ENCODE data around the gene GLI1. TPM values are rescaled to one million over a fixed set of nuclear protein-coding genes. Genes with fewer than 3 reads are reported as not detected.
"Not testable (repeated sequence)": the region's sequence is repeated elsewhere in the genome, so short reads cannot be mapped to it uniquely, and the experiment has no call there.

GLI1 gene
- total and polyA plus RNA-seq, 5 donors from 2014 or later, result 0.07 to 0.47 (median 0.18) TPM; not detected in 1

DNA sequence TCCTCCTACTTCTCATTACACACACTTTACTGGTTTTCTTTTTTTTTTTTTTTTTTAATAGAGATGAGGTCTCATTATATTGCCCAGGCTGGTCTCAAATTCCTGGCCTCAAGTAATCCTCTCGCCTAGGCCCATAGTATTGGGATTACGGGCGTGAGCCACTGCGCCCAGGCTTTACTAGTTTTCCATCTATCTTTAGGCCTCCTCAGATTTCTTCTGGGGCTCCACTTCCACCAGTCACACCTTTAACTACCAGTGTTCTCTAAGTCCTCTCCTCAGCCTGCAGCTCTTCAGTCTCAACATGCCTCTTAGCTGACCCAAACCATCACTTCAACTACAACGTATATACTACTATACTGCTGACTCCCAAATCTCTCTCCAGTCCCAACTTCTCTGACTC, 39.1 kb upstream of the GLI1 start:
- no peaks in the 10 kb centered on the region for H3K27me3 Mint-ChIP-seq
- H3K4me1 Mint-ChIP-seq, result peaks cover 17 to 48% (median 35%) of the 10 kb centered on the region in 4 donors
- H3K27ac ChIP-seq (ENCODE audit: insufficient read depth, low read length, poor library complexity, severe bottlenecking), result no peak overlapping the region
- no peak for DNase-seq
- no peaks in the 10 kb centered on the region for H3K27me3 ChIP-seq (ENCODE audit: control insufficient read depth, insufficient read depth, low read length)
- H3K4me3 Mint-ChIP-seq, result no peak overlapping the region
- H3K4me3 ChIP-seq (ENCODE audit: low read depth, low read length), result no peak overlapping the region
- H3K36me3 ChIP-seq (ENCODE audit: control insufficient read depth, insufficient read depth, low read length), result peaks cover 18% of the 10 kb centered on the region
- H3K9me3 Mint-ChIP-seq, result no peaks in the 10 kb centered on the region
- no peak for ATAC-seq (ENCODE audit: low read depth in 2 of 2)
- H3K36me3 Mint-ChIP-seq, result peaks cover 21% of the 10 kb centered on the region
- no peaks in the 10 kb centered on the region for H3K4me1 ChIP-seq (ENCODE audit: control insufficient read depth, insufficient read depth, low read length, poor library complexity, severe bottlenecking)
- H3K27ac Mint-ChIP-seq, result peak overlapping the region in 1 of 3 donors; percentile 39
- H3K9me3 ChIP-seq (ENCODE audit: control insufficient read depth in 2 of 2, low read length in 2 of 2), result no peaks in the 10 kb centered on the region

DNA sequence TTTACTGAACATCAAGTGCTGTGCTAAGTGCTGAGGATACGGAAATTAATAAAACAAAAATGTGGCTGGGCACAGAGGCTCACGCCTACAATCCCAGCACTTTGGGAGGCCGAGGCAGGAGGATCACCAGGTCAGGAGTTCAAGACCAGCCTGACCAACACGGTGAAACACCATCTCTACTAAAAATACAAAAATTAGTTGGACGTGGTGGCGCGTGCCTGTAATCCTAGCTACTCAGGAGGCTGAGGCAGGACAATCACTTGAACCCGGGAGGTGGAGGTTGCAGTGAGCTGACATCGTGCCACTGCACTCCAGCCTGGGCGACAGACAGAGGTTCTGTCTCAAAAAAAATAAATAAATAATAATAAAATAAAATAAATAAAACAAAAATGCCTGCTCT, 32.6 kb upstream of the GLI1 start:
- not testable (repeated sequence) for H3K4me3 ChIP-seq (ENCODE audit: low read depth, low read length); ATAC-seq (ENCODE audit: low read depth in 2 of 2); H3K27me3 ChIP-seq (ENCODE audit: control insufficient read depth, insufficient read depth, low read length); H3K9me3 Mint-ChIP-seq; H3K9me3 ChIP-seq (ENCODE audit: control insufficient read depth in 2 of 2, low read length in 2 of 2); DNase-seq; H3K27ac ChIP-seq (ENCODE audit: insufficient read depth, low read length, poor library complexity, severe bottlenecking)
- Mint-ChIP-seq H3K36me3 (peaks cover 18% of the 10 kb centered on the region), H3K27ac (peak overlapping the region in 1 of 3 donors; percentile 6), H3K4me3 (peak overlapping the region in 1 of 4 donors; percentile 31), H3K27me3 (peaks cover 11% of the 10 kb centered on the region), H3K4me1 (peaks cover 13 to 58% (median 39%) of the 10 kb centered on the region in 4 donors)
- Histone ChIP-seq H3K36me3 (ENCODE audit: control insufficient read depth, insufficient read depth, low read length) (peaks cover 12% of the 10 kb centered on the region), H3K4me1 (ENCODE audit: control insufficient read depth, insufficient read depth, low read length, poor library complexity, severe bottlenecking) (peaks cover 23% of the 10 kb centered on the region)

DNA sequence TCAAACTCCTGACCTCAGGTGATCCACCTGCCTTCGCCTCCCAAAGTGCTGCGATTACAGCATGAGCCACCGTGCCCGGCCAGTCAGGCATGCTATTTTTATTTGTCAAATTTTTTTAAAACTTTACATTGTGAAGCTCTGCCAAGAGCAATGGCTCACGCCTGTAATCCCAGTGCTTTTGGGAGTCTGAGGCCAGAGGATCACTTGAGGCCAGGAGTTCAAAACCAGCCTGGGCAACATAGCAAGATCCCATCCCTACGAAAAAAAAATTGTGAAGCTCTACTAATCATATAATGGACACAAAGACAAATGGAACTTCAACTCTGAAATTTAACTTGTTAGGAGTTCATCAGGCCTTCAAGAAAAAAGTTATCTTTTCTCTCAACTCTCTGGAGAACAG, 30.6 kb upstream of the GLI1 start:
- DNase-seq, result no peak
- Mint-ChIP-seq H3K36me3 (peaks cover 8% of the 10 kb centered on the region), H3K9me3 (peaks cover 0 to 1% (median 0%) of the 10 kb centered on the region in 7 donors), H3K27me3 (peaks cover 11% of the 10 kb centered on the region), H3K4me1 (peaks cover 13 to 59% (median 39%) of the 10 kb centered on the region in 4 donors), H3K4me3 (peak overlapping the region; percentile 90 to 100 (median 95)), H3K27ac (peak overlapping the region; percentile 68 to 99 (median 99))
- Histone ChIP-seq H3K9me3 (ENCODE audit: control insufficient read depth in 2 of 2, low read length in 2 of 2) (no peaks in the 10 kb centered on the region), H3K4me1 (ENCODE audit: control insufficient read depth, insufficient read depth, low read length, poor library complexity, severe bottlenecking) (peaks cover 23% of the 10 kb centered on the region), H3K27me3 (ENCODE audit: control insufficient read depth, insufficient read depth, low read length) (no peaks in the 10 kb centered on the region), H3K27ac (ENCODE audit: insufficient read depth, low read length, poor library complexity, severe bottlenecking) (peak overlapping the region; percentile 96), H3K36me3 (ENCODE audit: control insufficient read depth, insufficient read depth, low read length) (peaks cover 3% of the 10 kb centered on the region), H3K4me3 (ENCODE audit: low read depth, low read length) (peak overlapping the region; percentile 89)
- no peak for ATAC-seq (ENCODE audit: low read depth in 2 of 2)

DNA sequence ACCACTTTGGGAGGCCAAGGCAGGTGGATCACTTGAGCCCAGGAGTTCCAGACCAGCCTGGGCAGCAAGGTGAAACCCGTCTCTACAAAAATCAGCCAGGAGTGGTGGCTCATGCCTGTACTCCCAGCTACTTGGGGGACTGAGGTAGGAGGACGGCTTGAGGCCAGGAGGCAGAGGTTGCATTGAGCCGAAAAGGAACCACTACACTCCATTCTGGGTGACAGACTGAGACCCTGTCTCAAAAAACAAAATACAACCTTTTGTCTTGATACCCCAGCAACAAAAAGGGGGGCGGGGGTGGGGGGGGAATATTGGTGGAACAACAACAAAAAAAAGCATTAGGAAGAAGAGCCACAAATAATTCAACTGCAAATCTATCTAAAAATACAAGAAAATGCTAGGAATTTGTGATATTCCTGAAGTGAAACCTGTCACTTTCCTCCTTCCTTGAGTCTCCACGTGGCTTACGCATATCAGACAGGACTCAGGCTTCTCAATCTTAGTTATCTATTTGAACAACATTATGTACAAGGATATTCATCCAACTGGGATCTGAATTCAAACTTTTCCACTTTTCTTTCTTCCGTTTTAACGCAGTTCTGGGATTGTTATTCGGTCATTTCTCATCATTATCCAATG, 30.0 kb upstream of the GLI1 start:
- Histone ChIP-seq H3K9me3 (ENCODE audit: control insufficient read depth in 2 of 2, low read length in 2 of 2) (no peaks in the 10 kb centered on the region), H3K36me3 (ENCODE audit: control insufficient read depth, insufficient read depth, low read length) (peaks cover 3% of the 10 kb centered on the region), H3K27me3 (ENCODE audit: control insufficient read depth, insufficient read depth, low read length) (no peaks in the 10 kb centered on the region), H3K4me1 (ENCODE audit: control insufficient read depth, insufficient read depth, low read length, poor library complexity, severe bottlenecking) (peaks cover 23% of the 10 kb centered on the region), H3K4me3 (ENCODE audit: low read depth, low read length) (peak overlapping the region; percentile 89), H3K27ac (ENCODE audit: insufficient read depth, low read length, poor library complexity, severe bottlenecking) (peak overlapping the region; percentile 96)
- Mint-ChIP-seq H3K4me1 (peaks cover 13 to 56% (median 35%) of the 10 kb centered on the region in 4 donors), H3K4me3 (peak overlapping the region; percentile 90 to 100 (median 100)), H3K36me3 (peaks cover 4% of the 10 kb centered on the region), H3K27ac (peak overlapping the region; percentile 99 to 100 (median 99)), H3K27me3 (peaks cover 11% of the 10 kb centered on the region), H3K9me3 (peaks cover 0 to 1% (median 0%) of the 10 kb centered on the region in 7 donors)
- DNase-seq, result no peak
- ATAC-seq (ENCODE audit: low read depth in 2 of 2), result no peak

DNA sequence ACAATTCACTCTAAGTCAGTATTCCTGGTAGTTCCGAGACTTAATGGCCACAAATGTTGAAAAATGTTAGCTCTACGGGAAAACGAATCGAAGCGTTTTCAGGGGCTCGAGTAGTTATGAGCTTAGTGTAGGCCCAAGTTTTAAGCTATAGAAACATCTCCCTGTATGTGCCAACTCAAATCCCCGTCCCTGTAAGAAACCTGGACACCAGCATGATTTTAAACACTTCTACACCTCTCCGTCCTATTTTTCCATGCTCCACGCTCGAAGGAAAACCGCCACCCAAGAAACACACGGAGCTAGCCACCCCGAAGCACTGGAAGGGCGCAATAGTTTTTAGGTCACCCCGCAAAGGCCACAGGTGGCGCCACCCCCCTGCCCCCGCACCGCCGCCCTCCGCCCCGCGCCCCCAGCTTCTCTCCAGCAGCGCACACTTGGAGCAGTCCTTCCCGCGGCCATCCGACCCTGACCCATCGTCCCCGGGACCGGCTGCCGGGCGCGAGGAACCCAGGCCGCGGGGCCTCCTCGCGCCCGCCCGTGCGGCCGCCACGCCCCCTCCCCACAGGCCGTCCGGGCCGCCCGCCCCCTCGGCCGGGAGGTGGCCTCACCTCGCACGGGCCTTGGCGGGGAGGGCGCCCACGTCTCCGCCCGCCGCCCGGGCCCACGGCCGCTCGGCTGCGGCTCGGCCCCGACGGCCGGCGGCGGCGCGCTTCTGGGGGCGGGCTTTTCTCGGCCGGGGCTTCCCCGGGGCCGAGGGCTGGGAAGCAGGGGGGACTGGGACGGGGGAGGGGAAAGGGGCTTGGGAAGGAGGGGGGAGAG, 29.3 kb upstream of the GLI1 start:
- Mint-ChIP-seq H3K4me1 (peaks cover 13 to 56% (median 34%) of the 10 kb centered on the region in 4 donors), H3K27ac (peak overlapping the region; percentile 99 to 100 (median 100)), H3K27me3 (peaks cover 11% of the 10 kb centered on the region), H3K36me3 (peaks cover 4% of the 10 kb centered on the region), H3K9me3 (peaks cover 0 to 1% (median 0%) of the 10 kb centered on the region in 7 donors), H3K4me3 (peak overlapping the region; percentile 99 to 100 (median 100))
- Histone ChIP-seq H3K36me3 (ENCODE audit: control insufficient read depth, insufficient read depth, low read length) (peaks cover 3% of the 10 kb centered on the region), H3K4me1 (ENCODE audit: control insufficient read depth, insufficient read depth, low read length, poor library complexity, severe bottlenecking) (peaks cover 23% of the 10 kb centered on the region), H3K9me3 (ENCODE audit: control insufficient read depth in 2 of 2, low read length in 2 of 2) (no peaks in the 10 kb centered on the region), H3K4me3 (ENCODE audit: low read depth, low read length) (peak overlapping the region; percentile 89), H3K27ac (ENCODE audit: insufficient read depth, low read length, poor library complexity, severe bottlenecking) (peak overlapping the region; percentile 96), H3K27me3 (ENCODE audit: control insufficient read depth, insufficient read depth, low read length) (no peaks in the 10 kb centered on the region)
- DNase-seq (peak in 2 of 3 donors; percentile 52 to 58), ATAC-seq (ENCODE audit: low read depth in 2 of 2) (peak; percentile 50 to 53)

DNA sequence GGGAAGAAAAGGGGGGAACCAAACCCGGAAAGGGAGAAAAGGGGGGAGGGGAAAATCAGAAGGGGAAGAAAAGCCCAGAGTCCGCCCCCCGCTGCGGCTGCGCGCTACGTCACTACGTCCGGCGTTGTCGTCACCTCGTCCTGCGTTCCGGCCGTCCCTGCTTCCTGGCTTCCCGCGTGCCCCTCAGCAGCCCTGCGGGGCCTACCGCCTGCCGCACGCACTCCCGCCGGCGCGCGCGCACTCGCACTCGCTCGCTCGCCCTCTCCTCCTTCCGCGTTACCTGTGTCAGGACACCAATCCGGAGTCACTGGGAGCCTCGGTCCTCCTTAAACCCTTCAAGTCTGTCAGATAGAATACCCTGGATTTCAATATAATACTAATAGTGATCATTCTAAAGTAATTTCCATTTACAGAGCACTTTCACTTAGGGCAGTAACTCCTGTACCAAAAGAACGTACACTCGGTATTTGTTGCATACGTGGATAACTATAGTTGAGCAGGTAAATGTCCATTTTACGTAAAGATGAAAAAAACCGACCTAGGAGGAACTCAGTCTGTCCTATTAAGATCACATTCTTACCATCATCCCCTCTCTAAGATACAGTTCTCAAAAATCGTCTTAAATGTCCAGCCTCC, 28.5 kb upstream of the GLI1 start, which contains the start of gene R3HDM2:
Gene R3HDM2 (minus strand): TSS at position 113 of the 636 bp plus-strand sequence. CDS start 120,615 bp downstream, outside the sequence.
- Mint-ChIP-seq H3K36me3 (peaks cover 4% of the 10 kb centered on the region), H3K27ac (peak within 1 kb of the TSS; percentile 99 to 100 (median 100)), H3K9me3 (peaks cover 0 to 1% (median 0%) of the 10 kb centered on the region in 7 donors), H3K4me3 (peak within 1 kb of the TSS; percentile 99 to 100 (median 100)), H3K27me3 (peaks cover 11% of the 10 kb centered on the region), H3K4me1 (peaks cover 13 to 53% (median 33%) of the 10 kb centered on the region in 4 donors)
- H3K4me3 ChIP-seq (ENCODE audit: low read depth, low read length), result peak within 1 kb of the TSS; percentile 89
- H3K27me3 ChIP-seq (ENCODE audit: control insufficient read depth, insufficient read depth, low read length), result no peaks in the 10 kb centered on the region
- DNase-seq, result peak; percentile 91 to 96 (median 94)
- ATAC-seq (ENCODE audit: low read depth in 2 of 2), result peak; percentile 94 to 96
- peak within 1 kb of the TSS; percentile 96 for H3K27ac ChIP-seq (ENCODE audit: insufficient read depth, low read length, poor library complexity, severe bottlenecking)
- H3K4me1 ChIP-seq (ENCODE audit: control insufficient read depth, insufficient read depth, low read length, poor library complexity, severe bottlenecking), result peaks cover 23% of the 10 kb centered on the region
- H3K36me3 ChIP-seq (ENCODE audit: control insufficient read depth, insufficient read depth, low read length), result no peaks in the 10 kb centered on the region
- no peaks in the 10 kb centered on the region for H3K9me3 ChIP-seq (ENCODE audit: control insufficient read depth in 2 of 2, low read length in 2 of 2)

DNA sequence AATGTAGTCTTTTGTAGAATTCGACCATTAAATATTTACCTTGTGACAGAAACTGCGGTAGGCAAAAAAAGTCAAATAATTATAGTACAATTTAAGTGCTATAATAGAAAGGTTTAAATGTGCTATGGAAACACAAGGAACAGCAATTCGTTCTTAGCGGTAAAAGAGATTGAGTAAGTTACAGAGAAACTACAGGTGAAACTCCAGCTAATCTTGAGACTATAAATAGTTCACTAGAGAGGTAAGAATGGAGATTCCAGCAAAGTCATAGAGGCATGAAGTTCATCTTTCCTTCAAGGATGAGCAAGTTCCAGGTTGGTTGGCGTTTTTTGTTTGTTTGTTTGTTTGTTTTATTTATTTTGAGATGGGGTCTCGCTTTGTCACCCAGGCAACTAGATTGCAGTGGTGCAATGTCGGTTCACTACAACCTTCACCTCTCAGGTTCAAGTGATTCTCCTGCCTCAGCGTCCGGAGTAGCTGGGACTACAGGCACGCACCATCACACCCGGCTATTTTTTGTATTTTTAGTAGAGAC, 27.9 kb upstream of the GLI1 start:
- DNase-seq, result no peak
- H3K36me3 Mint-ChIP-seq, result no peaks in the 10 kb centered on the region

More for the DNA sequence above, 27.9 kb upstream of the GLI1 start:
- peaks cover 0 to 1% (median 0%) of the 10 kb centered on the region in 7 donors for H3K9me3 Mint-ChIP-seq
- H3K9me3 ChIP-seq (ENCODE audit: control insufficient read depth in 2 of 2, low read length in 2 of 2), result no peaks in the 10 kb centered on the region
- H3K27ac ChIP-seq (ENCODE audit: insufficient read depth, low read length, poor library complexity, severe bottlenecking), result peak overlapping the region; percentile 96
- peak overlapping the region; percentile 98 to 100 (median 99) for H3K27ac Mint-ChIP-seq
- peak overlapping the region; percentile 94 to 99 (median 98) for H3K4me3 Mint-ChIP-seq
- H3K27me3 Mint-ChIP-seq, result peaks cover 11% of the 10 kb centered on the region
- ATAC-seq (ENCODE audit: low read depth in 2 of 2), result no peak
- H3K4me3 ChIP-seq (ENCODE audit: low read depth, low read length), result peak overlapping the region; percentile 86
- peaks cover 13 to 48% (median 28%) of the 10 kb centered on the region in 4 donors for H3K4me1 Mint-ChIP-seq
- no peaks in the 10 kb centered on the region for H3K27me3 ChIP-seq (ENCODE audit: control insufficient read depth, insufficient read depth, low read length)
- peaks cover 23% of the 10 kb centered on the region for H3K4me1 ChIP-seq (ENCODE audit: control insufficient read depth, insufficient read depth, low read length, poor library complexity, severe bottlenecking)
- H3K36me3 ChIP-seq (ENCODE audit: control insufficient read depth, insufficient read depth, low read length), result no peaks in the 10 kb centered on the region

Measured in CD4-positive, CD25-positive, alpha-beta regulatory T cell (primary cell).